ENCODE data around the gene PLCD3. TPM values are rescaled to one million over a fixed set of nuclear protein-coding genes. Genes with fewer than 3 reads are reported as not detected.

PLCD3 gene
- total and polyA plus RNA-seq, 2 of the 8 experiments (the other 6 are each of a cell fraction or from before 2014, with no cell fraction given), result 26.5 to 48.1 TPM

DNA sequence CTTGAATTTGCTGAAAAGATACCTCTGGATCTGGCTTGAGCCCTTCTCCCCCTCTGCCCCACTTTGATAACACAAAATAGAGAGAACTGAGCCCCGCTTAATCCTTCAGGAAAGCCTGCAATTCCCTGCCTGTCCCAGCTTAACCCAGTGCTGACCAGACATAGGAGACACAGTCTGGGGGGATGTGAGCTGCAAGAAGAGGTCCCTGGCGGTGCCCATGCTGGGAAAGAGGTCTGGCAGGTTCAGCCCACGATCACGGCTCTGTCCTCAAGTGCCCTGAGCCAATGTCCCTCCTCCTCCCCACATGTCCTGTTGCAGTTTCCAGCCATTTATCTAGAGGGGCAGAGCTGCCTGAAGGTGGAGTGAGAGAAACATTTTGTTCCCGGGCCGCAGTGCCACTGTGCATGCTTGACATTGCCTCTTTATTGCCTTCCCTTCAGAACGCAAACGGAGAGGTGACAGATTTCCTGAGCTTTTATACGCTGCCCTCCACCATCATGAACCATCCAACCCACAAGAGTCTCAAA is 29.0 kb downstream of the PLCD3 start:
- Histone ChIP-seq H3K4me2 (ENCODE audit: insufficient read depth in 1 of 2, low read depth in 2 of 2, low read length in 2 of 2) (no peak overlapping the region), H3K27ac (ENCODE audit: low read depth, low read length) (no peak overlapping the region), H2BK5ac (ENCODE audit: low read depth, low read length) (no peak overlapping the region), H2AK5ac (ENCODE audit: low read depth, low read length) (no peak overlapping the region), H4K5ac (ENCODE audit: insufficient read length, low read depth, low read length) (no peak overlapping the region), H2BK120ac (replicated peaks; ENCODE audit: low read depth, low read length) (no peak overlapping the region), H3K4ac (replicated peaks; ENCODE audit: insufficient read length, low read depth, low read length) (no peak overlapping the region), H3K9me3 (ENCODE audit: insufficient read depth in 2 of 2, low read depth in 1 of 2, low read length in 1 of 2) (no peaks in the 10 kb centered on the region), H3K23ac (ENCODE audit: insufficient read length) (no peak overlapping the region), H3K4me3 (ENCODE audit: extremely low read depth in 1 of 4, insufficient read depth in 2 of 4, low read depth in 3 of 4, low read length in 4 of 4) (no peak overlapping the region), H2BK15ac (ENCODE audit: low read length) (no peak overlapping the region), H2AFZ (ENCODE audit: low read length) (no peak overlapping the region), H3K14ac (ENCODE audit: insufficient read length) (no peak overlapping the region), H3K27me3 (replicated peaks in 1 of 4; ENCODE audit: control insufficient read depth in 3 of 4, extremely low read depth in 1 of 4, insufficient read depth in 3 of 4, low read length in 3 of 4) (no peaks in the 10 kb centered on the region), H3K4me1 (replicated peaks in 1 of 4; ENCODE audit: control insufficient read depth in 3 of 4, insufficient read depth in 4 of 4, low read length in 3 of 4) (no peaks in the 10 kb centered on the region; a peak in 1 of 7 replicates), H3K9ac (replicated peaks in 1 of 4; ENCODE audit: extremely low read depth in 1 of 4, low read depth in 3 of 4, low read length in 3 of 4) (no peak overlapping the region), H3K18ac (ENCODE audit: extremely low read depth, low read length) (no peak overlapping the region), H2BK12ac (ENCODE audit: low read depth, low read length) (no peak overlapping the region), H2BK20ac (ENCODE audit: low read length) (no peak overlapping the region), H4K20me1 (replicated peaks in 1 of 2; ENCODE audit: control insufficient read depth in 1 of 2, insufficient read depth in 2 of 2, low read length in 2 of 2) (peaks cover 5 to 8% of the 10 kb centered on the region in 2 experiments), H4K91ac (replicated peaks; ENCODE audit: insufficient read length, low read length) (no peak overlapping the region), H3K79me2 (ENCODE audit: control insufficient read depth in 1 of 2, insufficient read depth in 2 of 2, low read length in 2 of 2) (no peaks in the 10 kb centered on the region), H3K36me3 (ENCODE audit: control insufficient read depth in 2 of 4, insufficient read depth in 4 of 4, low read length in 3 of 4) (peaks cover 45 to 72% (median 63%) of the 10 kb centered on the region in 4 experiments), H3K79me1 (ENCODE audit: low read depth, low read length) (no peaks in the 10 kb centered on the region; the same call in 1 of the 2 replicates), H3K23me2 (ENCODE audit: low read depth, low read length) (no peaks in the 10 kb centered on the region), H4K8ac (ENCODE audit: extremely low read depth, insufficient read depth, low read length) (no peak overlapping the region), H3K56ac (replicated peaks; ENCODE audit: insufficient read length, low read depth, low read length) (no peak overlapping the region)
- WGBS, 2 experiments (ENCODE audit: extremely low coverage in 1 of 2, insufficient coverage in 1 of 2, insufficient read length in 1 of 2, insufficient replicate concordance in 2 of 2, low coverage in 1 of 2, low lambda C conversion rate in 2 of 2, missing lambda C conversion rate in 1 of 2), result 97% methylated on average over 9 of the region's 9 CpGs; no CpG with 5 or more reads in 1 of the 2 experiments
- DNase-seq (ENCODE audit: low read depth in 1 of 2, low spot score in 2 of 2), result no peak
- no peak for TF ChIP-seq TCF12 (IDR thresholded peaks at IDR 0.05; ENCODE audit: low read depth, low read length)
- TF ChIP-seq CHD1 (IDR thresholded peaks at IDR 0.05; ENCODE audit: low read depth, low read length), result no peak
- FAIRE-seq, result no peak
- ChIA-PET POLR2A (ENCODE audit: partially characterized antibody) (interaction anchor here (1.0 to 1.7 kb wide), 3 partner anchors 8 to 45 kb away, joined by 3 to 6 read pairs (median 3); partner anchors contain the start of gene HEXIM1), CTCF (ENCODE audit: partially characterized antibody) (interaction anchor here (0.6 to 8.1 kb wide), 11 partner anchors 11 to 183 kb away, joined by 3 to 50 read pairs (median 3); partner anchors contain the start of genes ACBD4 and PLCD3)
